ENCODE measurements around the gene PGM1. TPM values are rescaled to one million over a fixed set of nuclear protein-coding genes. Genes with fewer than 3 reads are reported as not detected.

PGM1 gene
- total and polyA plus RNA-seq, 2 of the 4 experiments (the other 2 are of a cell fraction), result 42.6 to 94.5 TPM

GRCh38 chr1:63592536-63593302 lies 492 bp upstream of the PGM1 start (continued):
- TF ChIP-seq CHD1 (IDR thresholded peaks at IDR 0.05; ENCODE audit: low read depth, low read length) (no peak), RAD21 (IDR thresholded peaks at IDR 0.05; ENCODE audit: low read length) (no peak)

GRCh38 chr1:63593886-63594605 lies 835 bp downstream of the PGM1 start:
- ATAC-seq (ENCODE audit: low read depth) (peak; percentile 46), DNase-seq (peak; percentile 33)
- peaks cover 4% of the 10 kb centered on the region for H3K4me1 ChIP-seq (ENCODE audit: control insufficient read depth, insufficient read depth, low read length)
- H4K8ac ChIP-seq (ENCODE audit: low read depth in 2 of 2, low read length in 2 of 2), result peak overlapping the region; percentile 41 to 97; a peak in 3 of 4 replicates
- peak overlapping the region; percentile 72 for H3K18ac ChIP-seq (ENCODE audit: low read depth, low read length)
- H3K4me3 ChIP-seq (ENCODE audit: insufficient read depth, low read depth, low read length), result peak overlapping the region; percentile 85
- peaks cover 5% of the 10 kb centered on the region; the same call in 1 of the 2 replicates for H4K20me1 ChIP-seq (ENCODE audit: insufficient read depth, low read length)
- peak overlapping the region; percentile 69 for H2BK120ac ChIP-seq (ENCODE audit: low read depth, low read length)
- H3K14ac ChIP-seq (replicated peaks; ENCODE audit: low read depth, low read length), result peak overlapping the region; percentile 10
- H3K27ac ChIP-seq (ENCODE audit: insufficient read depth, low read length), result peak overlapping the region; percentile 95
- peak overlapping the region; percentile 98; the same call in 1 of the 2 replicates for H4K91ac ChIP-seq (ENCODE audit: insufficient read depth, low read depth, low read length)
- CTCF ChIA-PET, result no interaction called here
- intact Hi-C loops (cut with micrococcal nuclease) (no loop called here), in situ Hi-C loops (cut with MboI; ENCODE audit: low sequenced_read_pairs) (no loop called here), dilution Hi-C loops (cut with HindIII; ENCODE audit: low sequenced_read_pairs, unreplicated experiment) (no loop called here)
- POLR2A ChIA-PET (ENCODE audit: unreplicated experiment), result no interaction called here
- peak overlapping the region; percentile 77 for H2AK5ac ChIP-seq (ENCODE audit: low read depth, low read length)
- H3K4ac ChIP-seq (ENCODE audit: low read depth, low read length), result peak overlapping the region; percentile 96
- 0 out of 3 replicates have a peak overlapping the region, but pooled peaks have one; percentile 48 for H2BK15ac ChIP-seq (ENCODE audit: low read depth, low read length)
- no peaks in the 10 kb centered on the region for H3K27me3 ChIP-seq (ENCODE audit: control insufficient read depth, insufficient read depth, low read length)
- no peak overlapping the region for H2BK20ac ChIP-seq (ENCODE audit: low read depth, low read length)
- TF ChIP-seq CEBPB (IDR thresholded peaks at IDR 0.05; ENCODE audit: low read depth, low read length) (peak; percentile 58), CTCF (conservative IDR thresholded peaks at IDR 0.05; ENCODE audit: low read depth, low read length) (no peak)
- peak overlapping the region; percentile 76; the same call in 1 of the 2 replicates for H3K23ac ChIP-seq (ENCODE audit: low read depth, low read length)
- peaks cover 4% of the 10 kb centered on the region for H3K9me1 ChIP-seq (ENCODE audit: insufficient read depth, low read length)
- H3K36me3 ChIP-seq (ENCODE audit: control insufficient read depth, insufficient read depth, low read length), result no peaks in the 10 kb centered on the region; the same call in 1 of the 2 replicates
- peak overlapping the region; percentile 93 for H4K5ac ChIP-seq (ENCODE audit: low read depth, low read length)
- peak overlapping the region; percentile 44 for H3K56ac ChIP-seq (ENCODE audit: extremely low read depth, insufficient read depth, low read length)
- BruUV-seq (replicated peaks), result no TSS peak
- H2BK5ac ChIP-seq (ENCODE audit: low read depth, low read length, poor library complexity, severe bottlenecking), result peak overlapping the region; percentile 72
- H3K9ac ChIP-seq (ENCODE audit: low read depth, low read length), result peak overlapping the region; percentile 93
- H3K4me2 ChIP-seq (ENCODE audit: low read depth, low read length), result peak overlapping the region; percentile 90
- peak overlapping the region; percentile 99 for H2AFZ ChIP-seq (replicated peaks; ENCODE audit: low read length, poor library complexity)
- 3% methylated on average over 24 of the region's 55 CpGs; no CpG with 5 or more reads in 1 of the 2 experiments for WGBS, 2 experiments (ENCODE audit: extremely low coverage in 2 of 2, insufficient read length in 1 of 2)
- no peaks in the 10 kb centered on the region for H3K9me3 ChIP-seq (ENCODE audit: control insufficient read depth, insufficient read depth, low read length)
- H3K79me1 ChIP-seq (ENCODE audit: low read depth in 1 of 2, low read length in 2 of 2), result peaks cover 25 to 28% of the 10 kb centered on the region in 2 experiments
- H2AK9ac ChIP-seq (replicated peaks; ENCODE audit: low read depth, low read length, poor library complexity), result peak overlapping the region; percentile 96

Data from IMR-90 (cell line).